SH-SY5Y (cell line): ENCODE measurements around the gene WNK2.

Experiments
- GATA2 ChIP-seq: IDR thresholded peaks from 2 replicates; pipeline ENCODE4 v1.6.1; 2011; ENCODE audit warnings: mild to moderate bottlenecking, low read depth, low read length
- GATA3 ChIP-seq: IDR thresholded peaks from 2 replicates; pipeline ENCODE4 v1.6.1; 2011; ENCODE audit warnings: low read depth, mild to moderate bottlenecking, low read length, moderate library complexity

WNK2 gene

GRCh38 chr9:93365427-93366118 lies 181.6 kb downstream of the WNK2 start:
- TF ChIP-seq GATA2 (no peak), GATA3 (no peak)

- TF ChIP-seq GATA3 (no peak), GATA2 (no peak)
Observed at GRCh38 chr9:93366119-93366447, 182.1 kb downstream of the WNK2 start.

- TF ChIP-seq GATA2 = no peak
- TF ChIP-seq GATA3 = no peak
Observed at GRCh38 chr9:93368437-93368836, 184.5 kb downstream of the WNK2 start.

GRCh38 chr9:93369686-93370085 lies 185.7 kb downstream of the WNK2 start:
- TF ChIP-seq GATA2 = no peak
- no peak for TF ChIP-seq GATA3
